GM19240 (cell line): ENCODE measurements around the gene ATP8B3.

Experiments used
- DNase-seq: peaks from one replicate; pipeline ENCODE4 v3.0.0; 2011; ENCODE audit warnings: low spot score; ENCODE audit not compliant: insufficient read length

ATP8B3 gene

DNA sequence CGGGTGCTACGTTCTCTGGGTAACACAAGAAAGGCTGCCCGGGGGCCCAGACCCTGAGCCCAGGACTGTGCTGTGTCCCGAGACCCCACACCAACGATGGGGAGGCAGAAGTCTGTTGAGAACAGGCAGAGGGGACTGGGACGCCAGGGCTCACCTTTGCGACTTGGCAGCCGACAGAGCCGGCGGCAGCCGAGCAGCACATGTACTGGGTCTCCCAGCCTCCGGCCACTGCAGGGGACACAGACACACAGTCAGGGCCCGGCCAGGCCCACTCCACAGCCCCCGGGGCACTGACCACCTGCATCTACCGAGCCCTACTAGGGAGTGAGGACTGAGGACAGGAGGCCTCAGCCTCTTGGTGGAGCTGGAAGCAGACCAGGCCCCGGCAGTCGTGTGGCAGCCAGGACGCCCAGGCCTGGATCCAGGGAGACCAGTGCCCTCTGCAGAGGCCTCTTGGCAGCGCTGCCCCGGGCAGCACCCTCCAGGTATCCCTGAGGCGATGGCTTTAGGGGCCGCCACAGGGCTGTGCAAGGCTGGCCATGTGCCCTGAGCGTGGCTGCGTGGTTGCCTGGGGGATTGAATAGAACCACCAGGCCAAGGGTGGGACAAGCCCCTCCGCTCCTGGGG is 5.6 kb upstream of the ATP8B3 start:
- DNase-seq = no peak

GRCh38 chr19:1816530-1817298 is 4.6 kb upstream of the ATP8B3 start:
- no peak for DNase-seq

DNA sequence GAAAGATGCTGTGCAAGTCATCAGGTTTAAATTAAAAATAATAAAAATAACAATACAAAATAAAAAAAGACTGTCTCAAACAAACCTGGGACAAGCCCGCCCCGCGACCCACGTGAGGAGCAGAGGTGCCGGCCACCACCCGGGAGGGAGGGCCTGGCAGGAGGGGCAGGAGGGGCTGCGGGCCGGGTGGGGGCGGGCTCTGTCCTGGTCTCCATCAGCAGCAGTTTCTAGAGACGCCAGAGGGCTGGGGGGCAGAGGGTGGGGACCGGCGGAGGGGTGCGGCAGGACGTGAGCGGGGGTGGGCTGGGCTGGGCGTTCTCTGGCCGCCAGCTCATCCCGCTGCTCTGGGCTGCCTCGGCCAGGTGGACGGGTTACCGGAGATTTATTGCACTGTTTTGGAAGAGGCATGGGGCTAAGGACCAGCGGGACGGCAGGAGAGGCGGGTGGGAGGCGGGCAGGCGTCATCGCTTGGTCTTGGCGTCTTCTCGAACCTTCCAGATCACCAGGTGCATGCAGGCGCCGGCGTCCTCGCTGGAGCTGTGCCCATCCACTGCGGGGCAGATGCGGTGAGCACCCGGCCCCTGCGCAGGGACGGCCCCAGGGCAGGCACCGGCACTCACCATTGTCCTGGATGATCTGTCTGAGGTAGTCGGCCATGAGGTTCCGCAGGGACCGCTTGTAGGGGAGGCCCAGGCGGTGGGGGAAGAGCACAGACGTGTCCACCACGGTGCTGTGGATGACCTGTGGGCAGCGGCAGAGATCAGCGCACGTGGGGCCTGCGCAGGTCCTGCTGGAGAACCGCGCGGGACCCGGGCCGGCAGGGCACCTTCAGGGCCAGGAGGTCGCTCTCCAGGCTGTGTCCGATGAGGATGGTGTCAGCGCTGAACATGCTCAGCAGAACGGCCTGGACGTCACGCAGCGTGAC is 3.8 kb upstream of the ATP8B3 start:
- no peak for DNase-seq

DNA sequence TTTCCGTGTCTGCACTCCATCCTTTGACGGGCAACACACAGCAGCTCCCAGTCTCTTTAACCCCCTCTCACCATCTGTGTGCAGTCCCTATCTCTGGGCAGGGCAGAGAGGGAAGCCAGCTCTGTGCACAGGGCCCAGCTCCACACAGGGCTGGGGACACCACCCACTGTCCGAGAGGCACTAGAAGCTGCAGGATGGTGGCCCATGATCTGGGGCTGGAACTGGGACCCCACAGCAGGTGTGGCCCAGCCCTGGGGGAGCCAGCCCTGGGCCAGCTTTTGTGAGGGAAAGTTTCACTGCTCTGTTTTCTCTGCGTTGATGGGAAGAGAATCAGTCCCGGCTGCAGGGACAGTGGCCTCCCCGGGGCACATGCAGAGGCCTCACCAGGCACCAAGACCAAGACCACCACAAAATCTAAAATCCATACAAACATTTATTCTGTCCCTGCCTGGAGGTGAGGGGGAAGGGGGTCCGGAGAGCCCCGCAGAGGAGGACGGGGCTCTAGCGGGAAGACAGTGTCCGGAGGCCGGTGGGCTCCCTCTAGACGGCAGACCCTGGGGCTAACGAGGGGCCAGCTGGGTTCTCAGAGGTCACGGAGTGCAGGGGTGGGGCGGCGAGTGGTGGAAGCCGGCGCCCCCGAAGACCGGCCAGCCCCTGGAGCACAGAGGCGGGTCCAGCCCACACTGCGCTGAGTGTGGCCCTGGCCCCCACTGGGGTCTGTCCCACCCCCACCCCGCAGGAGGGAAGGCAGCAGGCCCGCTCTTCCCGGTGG is 2.9 kb upstream of the ATP8B3 start:
- DNase-seq = no peak

DNA sequence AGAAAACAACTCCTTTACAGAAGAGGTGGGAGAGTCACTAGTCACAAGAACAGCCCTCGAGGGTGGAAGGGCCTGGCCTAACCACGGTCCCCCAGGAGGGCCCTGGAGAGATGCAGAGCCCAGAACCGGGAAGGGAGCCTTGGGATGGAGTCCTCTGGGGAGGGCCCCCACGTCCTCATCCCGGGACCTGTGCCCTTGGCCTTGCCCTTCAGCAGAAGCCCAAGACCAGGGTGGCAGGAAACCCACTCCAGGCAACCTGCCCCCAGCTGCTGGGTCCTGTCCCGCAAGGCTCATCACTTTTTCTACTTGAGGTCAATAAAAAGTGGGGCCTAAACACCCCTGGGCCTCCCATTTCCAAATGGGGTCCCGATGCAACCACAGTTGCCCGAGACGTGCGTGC is 2.3 kb upstream of the ATP8B3 start:
- DNase-seq = no peak

- DNase-seq = no peak
Observed at GRCh38 chr19:1813192-1814182, 1.4 kb upstream of the ATP8B3 start.

DNA sequence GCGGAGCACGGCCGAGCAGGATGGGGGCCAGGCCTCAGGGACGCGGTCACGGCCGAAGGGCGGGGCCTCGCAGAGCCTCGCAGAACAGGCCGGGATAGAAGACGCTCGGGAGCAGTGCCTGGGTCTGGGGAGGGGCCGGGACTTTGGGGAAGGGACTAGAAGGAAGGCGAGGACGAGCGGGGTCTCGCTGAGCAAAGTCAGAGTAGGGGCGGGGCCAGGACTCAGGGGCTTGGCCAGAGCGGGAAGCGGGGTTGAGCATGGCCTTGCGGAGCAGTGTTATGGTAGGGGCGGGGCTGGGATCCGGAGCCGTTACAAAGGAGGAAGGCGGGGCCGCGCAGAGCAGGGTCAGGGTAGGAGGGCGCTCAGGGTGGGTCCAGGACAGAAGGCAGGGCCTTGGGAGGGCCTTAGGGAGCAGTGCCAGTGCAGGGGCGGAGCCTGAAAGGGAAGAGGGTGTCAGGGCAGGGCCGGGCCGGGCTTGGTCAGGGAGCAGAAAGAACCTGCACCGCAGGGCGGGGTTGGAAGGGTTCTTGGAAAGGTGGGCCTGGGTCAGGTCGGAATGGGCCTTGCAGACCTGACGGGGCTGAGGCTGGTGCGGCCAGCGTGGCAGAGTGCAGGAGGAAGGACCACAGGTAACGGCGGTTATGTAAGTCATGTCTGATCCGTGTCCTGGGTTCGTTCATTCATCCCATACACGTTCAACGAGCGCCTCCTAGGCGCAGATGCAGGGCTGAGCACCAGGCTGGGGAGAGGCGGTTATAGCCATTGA is 533 bp upstream of the ATP8B3 start:
- DNase-seq = peak; percentile 96

DNA sequence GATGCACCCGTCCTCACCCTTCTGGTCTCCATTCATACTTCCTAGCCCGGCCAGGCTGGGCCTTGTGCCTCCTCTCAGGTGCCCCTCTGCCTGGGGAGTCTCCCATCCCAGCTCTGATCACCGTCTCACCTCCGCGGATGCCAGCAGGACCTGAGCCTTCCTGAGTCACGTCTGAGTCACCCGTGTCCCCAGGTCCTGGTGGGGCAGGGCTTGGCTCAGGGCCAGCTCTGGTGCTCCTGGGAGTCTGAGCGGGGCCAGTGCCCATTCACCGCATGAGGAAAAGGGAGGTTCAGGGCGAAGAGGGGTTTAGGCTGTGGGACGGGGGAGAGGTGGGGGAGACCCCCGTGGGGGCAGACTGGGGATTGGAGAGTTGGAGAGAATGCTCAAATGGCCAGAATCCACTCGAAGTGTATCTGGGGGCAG is 593 bp downstream of the ATP8B3 start:
- DNase-seq = no peak

GRCh38 chr19:1810439-1811160 is 1.5 kb downstream of the ATP8B3 start:
- no peak for DNase-seq

GRCh38 chr19:1809678-1810077 is 2.4 kb downstream of the ATP8B3 start:
- no peak for DNase-seq

- DNase-seq = no peak
Observed at GRCh38 chr19:1808395-1808731, 3.7 kb downstream of the ATP8B3 start.

- DNase-seq = no peak
Observed at GRCh38 chr19:1807695-1808394, 4.2 kb downstream of the ATP8B3 start.

GRCh38 chr19:1807030-1807694 is 4.9 kb downstream of the ATP8B3 start:
- no peak for DNase-seq

DNA sequence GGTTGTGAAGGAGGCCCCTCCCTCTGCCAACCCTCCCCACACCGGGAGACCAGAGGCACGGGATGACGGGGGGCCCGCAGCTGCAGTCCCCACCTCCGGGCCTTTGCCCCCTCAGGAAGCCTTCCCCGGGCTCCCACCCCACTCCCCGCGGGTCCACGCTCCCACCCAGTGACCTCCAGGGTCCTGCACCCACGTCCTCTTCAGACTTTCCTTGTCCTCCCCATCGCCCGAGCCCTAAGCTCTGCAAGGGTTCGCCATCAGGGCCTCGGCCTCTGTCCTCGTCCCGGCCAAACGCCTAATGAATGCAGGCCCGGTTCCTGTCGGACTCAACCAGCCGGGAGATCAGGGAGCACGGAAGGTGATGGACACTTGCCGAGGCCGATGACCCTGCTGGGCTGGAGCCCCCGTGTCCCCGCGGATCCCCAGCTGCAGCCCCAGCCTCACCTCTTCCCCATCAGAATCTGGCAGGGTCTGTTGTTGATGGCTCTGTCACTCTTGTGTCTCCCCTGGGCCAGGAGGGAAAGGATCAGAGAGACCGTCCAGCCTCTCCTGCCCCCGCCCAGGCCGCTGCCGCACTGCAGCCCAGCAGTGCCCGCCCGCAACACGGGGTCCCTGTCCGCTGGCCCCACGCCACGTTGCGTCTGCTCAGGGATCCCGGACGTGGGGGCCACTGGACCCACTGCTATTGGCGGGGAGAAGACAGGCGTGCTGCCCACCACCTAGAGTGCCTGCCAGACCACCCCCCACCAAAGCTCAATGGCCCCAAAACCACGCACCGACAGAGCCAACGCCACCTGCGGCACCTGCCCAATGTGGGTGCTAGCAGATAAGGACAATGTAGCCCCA is 5.7 kb downstream of the ATP8B3 start:
- no peak for DNase-seq

DNA sequence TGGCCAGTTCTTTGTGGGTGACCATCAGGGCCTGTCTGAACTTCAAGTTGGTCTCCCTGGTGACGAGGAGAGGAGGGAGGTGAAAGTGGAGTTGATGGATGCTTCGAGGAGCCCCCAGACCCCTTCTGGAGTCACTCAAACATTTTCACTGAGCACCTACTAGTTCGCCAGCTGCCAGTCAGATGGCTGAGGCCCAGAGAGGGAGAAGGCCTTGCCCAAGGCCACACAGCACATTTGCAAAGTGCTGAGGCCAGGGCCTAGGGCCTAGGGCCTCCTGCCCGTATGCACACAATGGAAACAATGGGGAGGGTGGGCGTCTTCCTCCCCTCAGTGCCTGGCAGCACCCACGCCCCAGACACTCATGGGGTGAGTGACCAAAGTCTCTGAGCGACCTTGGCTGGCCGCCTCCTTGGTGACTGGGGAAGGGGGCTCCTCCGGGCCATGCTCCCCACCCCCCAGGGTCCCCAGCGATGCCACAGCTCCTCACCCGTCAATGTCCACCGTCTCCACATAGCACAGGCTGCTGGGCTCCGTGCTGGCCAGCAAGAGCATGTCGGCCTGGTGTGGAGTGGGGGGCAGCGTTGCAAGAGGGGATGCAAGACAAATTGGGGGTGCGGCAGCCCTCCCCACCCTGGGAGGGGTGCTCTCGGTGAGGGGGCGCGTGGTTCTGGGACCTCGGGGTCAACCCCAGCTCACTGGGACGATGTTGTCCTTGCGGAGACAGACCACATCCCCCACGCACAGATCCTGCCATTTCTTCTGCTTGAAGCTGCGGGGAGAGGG is 6.5 kb downstream of the ATP8B3 start:
- DNase-seq = no peak

DNA sequence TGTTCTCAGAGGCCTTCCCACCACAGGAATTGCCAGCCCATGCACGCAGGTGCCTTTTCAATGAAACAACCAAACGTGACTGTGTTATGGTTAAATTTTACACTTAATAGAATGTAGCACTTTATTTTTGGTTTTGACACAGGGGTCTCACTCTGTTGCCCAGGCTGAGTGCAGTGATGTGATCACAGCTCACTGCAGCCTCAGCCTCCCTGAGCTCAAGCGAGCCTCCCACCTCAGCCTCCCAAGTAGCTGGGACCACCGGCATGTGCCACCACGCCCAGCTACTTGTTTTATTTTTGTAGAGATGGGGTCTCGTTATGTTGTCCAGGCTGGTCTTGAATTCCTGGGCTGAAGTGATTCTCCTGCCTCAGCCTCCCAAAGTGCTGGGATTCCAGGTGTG is 7.2 kb downstream of the ATP8B3 start:
- DNase-seq = no peak
